GM21619 (cell line): ENCODE measurements around the gene DRG2.

Experiments used
- ATAC-seq: cut with Tn5 transposase; IDR thresholded peaks from one replicate; pipeline ENCODE4 v1.9.1; 2021; ENCODE audit not compliant: unreplicated experiment

DRG2 gene

DNA sequence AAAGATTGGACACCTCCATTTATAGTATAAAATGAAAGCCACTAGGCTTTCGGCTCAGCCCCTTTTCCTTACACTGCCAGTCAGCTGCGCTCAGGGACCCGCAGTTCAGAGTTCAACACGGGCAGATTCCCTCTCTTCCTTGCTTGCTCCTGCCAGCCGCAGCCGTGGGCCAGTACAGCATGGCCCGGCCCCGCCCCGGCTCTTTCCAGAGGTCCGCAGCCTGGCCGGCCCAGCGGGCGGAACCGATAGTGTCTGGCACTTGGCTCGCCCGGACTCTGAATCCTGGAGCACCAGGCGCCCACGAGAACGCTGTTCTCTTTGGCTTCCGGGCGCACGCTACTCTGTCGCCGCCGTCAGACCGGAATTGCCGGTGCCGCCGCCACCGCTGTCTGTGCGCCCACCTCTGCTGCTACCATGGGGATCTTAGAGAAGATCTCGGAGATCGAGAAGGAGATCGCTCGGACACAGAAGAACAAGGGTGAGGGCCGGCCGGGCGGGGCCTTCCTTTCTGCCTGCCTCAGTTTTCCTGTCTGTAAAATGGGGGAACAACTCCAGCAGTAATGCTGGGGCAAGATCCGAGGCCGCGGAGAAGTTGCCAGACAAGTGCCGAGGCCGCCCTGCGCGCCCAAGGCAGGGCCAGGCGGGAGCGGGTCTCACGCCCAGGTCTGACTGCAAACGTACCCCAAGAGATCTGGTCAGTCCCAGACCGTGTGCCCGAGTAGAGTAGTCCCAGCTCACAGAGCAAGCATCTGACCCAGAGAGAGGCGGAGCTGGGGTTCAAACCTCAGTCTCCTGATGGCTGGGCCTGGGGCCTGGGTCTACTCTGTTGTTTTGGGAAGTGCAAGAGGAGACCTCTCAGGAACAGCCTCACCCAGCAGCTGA lies at the start of gene DRG2:
Gene DRG2 (plus strand): TSS at position 339 of the 882 bp plus-strand sequence. CDS start 76 bp downstream, at position 415.
- ATAC-seq = peak; percentile 87

- no peak for ATAC-seq
Observed at GRCh38 chr17:18038149-18038850, 49.4 kb upstream of the DRG2 start.

DNA sequence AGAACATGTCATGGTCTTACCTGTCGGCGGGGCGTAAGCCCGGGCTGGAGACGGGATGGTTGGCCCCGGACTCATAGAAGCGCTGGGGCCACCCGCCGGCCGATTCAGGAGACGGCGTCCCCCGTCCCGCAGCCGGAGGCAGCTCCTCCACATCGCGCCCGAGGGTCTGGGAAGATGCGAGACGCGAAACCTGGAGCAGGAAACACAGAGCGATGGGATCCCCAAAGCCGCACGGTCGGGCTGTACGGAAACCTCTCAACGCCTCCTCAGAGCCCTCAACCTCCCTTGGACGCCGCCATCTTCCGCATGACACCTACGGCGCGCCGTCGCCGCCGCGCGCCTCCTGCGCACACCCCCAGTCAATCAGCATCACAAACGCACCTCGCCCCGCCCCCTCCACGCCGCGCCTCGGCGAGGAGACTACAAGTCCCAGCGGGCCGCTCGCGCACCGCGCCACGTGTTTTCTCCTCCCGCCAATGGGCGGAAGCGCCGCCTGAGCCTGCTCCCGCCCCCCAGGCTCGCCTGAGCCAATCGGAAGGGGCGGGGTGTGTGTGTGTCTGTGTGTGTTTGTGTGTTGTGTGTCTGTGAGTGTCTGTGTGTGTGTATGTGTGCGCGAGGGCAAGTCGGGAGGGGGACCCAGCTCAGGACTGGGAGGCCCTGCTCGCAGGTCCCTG lies 48.8 kb upstream of the DRG2 start, which contains the start of the genes ATPAF2 and GID4:
Gene ATPAF2 (minus strand): TSS at position 308 of the 674 bp plus-strand sequence. CDS start 155 bp downstream, at position 153.
Gene GID4 (plus strand): TSS at position 548 of the 674 bp plus-strand sequence. CDS start 57 bp downstream, at position 605.
- peak; percentile 86 for ATAC-seq

- peak; percentile 28 for ATAC-seq
Observed at GRCh38 chr17:18039535-18040260, 48.0 kb upstream of the DRG2 start.

- no peak for ATAC-seq
Observed at GRCh38 chr17:18040261-18040858, 47.4 kb upstream of the DRG2 start.

DNA sequence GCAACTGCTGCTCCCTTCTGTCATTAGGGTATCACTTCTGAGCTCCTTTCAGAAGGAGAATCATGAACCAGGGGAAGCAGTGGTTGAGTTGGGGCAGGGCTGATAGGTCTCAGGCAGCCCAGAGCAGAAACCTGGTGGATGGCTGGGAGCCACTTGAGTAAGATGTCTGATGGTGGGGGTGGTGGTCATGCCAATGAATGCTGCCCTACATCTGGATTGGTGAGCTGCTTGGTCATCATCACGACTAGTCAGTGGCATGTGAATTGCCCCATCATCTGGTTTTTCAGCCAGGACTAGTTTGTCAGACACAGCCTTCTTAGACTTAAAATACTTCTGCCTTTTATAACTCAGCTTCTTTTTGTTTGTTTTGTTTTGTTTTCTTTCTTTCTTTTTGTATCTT lies 46.0 kb upstream of the DRG2 start:
- ATAC-seq = no peak

GRCh38 chr17:18042983-18043382 lies 44.8 kb upstream of the DRG2 start:
- ATAC-seq = no peak

DNA sequence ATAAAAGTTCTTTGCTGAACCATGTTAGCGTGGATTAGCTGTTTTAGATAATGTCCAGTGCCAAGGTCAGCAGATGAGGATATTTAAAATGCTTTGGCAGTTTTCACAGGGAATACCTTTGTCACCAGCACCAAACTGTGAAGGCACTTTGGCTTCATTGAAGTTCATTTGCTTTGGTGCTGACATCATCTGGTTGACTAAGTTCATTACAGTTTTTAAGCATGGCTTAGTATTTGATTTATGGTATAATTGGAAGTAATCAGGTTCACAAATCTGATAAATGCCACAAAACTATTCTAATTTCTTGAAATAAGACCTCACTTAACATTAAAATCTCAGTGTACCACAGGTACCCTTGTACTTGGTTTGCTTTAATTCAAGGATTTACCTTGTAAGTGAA lies 44.3 kb upstream of the DRG2 start:
- ATAC-seq = no peak

- no peak for ATAC-seq
Observed at GRCh38 chr17:18044609-18045008, 43.1 kb upstream of the DRG2 start.

- ATAC-seq = no peak
Observed at GRCh38 chr17:18045691-18046350, 41.9 kb upstream of the DRG2 start.

- no peak for ATAC-seq
Observed at GRCh38 chr17:18055597-18055996, 32.2 kb upstream of the DRG2 start.

DNA sequence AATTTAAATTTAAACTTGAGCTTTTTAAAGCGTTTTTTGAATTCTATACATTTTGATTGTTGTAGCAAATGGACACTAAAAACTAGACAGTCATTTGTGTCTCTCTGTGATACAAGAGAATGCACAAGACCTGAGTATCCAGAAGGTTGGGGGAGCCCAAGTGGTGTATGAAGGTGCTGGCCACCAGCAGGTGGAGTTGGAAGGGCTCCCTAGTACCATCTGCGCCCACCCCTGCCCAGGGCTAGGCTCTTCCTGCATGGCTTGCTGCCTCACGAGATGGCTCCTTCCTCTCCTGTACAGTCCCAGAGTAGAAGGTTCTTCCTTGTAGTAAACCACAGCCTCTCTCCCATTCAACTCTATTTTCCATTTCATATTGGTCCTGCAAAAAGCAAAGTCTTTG lies 31.5 kb upstream of the DRG2 start:
- no peak for ATAC-seq

DNA sequence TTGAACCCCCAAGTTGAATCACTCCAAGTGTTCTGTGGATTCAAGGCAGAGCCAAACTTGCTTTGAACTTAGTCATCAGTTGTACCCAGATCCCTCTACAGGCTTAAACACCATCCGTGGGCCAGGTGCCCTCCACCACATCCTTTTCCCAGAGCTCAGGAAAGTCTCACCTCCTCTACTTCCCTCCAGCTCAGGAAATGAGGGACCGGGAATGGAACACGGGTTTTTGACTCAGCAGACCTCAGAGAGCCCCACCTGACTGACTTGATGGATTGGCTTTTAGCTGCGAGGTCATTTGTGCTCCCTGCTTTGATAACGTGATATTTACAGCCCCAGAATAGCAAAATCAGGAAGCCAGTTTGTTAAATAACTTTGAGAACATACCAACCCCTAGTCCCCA lies 28.5 kb upstream of the DRG2 start:
- ATAC-seq = no peak

- no peak for ATAC-seq
Observed at GRCh38 chr17:18064053-18064452, 23.7 kb upstream of the DRG2 start.

- ATAC-seq = no peak
Observed at GRCh38 chr17:18065546-18065945, 22.2 kb upstream of the DRG2 start.

DNA sequence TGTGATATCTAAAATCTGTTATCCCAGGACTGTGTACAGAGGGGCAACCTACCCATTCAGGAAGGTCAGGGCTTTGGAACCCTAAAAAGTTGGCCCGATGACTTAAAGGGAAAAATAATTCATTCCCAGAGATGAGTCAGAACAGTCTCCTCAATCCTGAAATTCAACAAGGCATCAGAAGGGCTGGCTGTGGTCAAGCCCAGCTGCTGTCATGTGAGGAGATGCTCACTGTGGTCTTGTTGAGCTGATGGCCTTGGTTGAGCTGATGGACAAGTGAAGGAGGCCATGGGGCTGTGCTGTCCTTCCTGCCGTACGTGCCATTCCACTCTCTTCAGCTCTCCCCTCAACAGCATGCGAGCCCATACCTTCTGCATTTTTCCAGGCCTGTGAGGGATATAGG lies 20.9 kb upstream of the DRG2 start:
- no peak for ATAC-seq

GRCh38 chr17:18069101-18069500 lies 18.6 kb upstream of the DRG2 start:
- ATAC-seq = no peak

DNA sequence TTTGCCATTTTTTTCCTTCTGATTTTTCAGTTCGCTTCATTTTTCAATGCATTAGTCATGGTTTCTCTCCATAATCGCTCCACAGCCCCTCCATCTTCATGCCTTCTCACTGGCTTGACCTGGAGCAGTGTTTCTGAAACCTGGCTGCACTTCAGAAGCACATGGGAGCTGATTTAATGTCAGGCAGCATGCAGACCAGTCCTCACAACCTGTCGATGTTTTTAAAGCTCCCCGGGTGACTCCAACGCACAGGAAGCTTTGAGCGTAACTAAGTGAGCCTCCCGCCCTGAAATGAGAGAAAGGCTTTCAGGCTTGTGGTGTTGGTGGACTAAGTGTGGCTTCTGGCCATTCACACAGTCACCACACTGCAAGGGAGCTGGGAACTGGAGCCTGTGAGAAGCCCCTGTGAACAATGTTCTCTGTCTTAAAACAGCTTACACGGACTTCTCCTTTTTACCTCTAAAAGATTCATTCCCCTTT lies 16.8 kb upstream of the DRG2 start:
- ATAC-seq = no peak

DNA sequence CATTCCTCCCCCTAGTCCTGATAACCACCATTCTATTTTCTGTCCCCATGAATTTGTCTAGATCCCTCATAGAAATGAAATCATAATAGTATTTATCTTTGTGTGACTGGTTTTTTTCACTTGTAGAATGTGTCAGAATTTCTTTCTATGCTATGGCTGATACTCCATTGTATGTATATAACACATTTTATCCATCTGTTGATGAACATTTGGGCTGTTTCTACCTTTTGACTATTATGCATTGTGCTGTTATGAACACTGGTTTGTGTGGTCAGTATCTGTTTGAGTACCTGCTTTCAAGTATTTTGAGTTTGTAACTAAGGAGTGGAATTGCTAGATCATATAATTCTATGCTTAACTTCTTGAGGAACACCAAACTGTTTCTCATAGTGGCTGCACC lies 16.0 kb upstream of the DRG2 start:
- no peak for ATAC-seq
